Measurements from ENCODE around the gene ASXL1. TPM values are rescaled to one million over a fixed set of nuclear protein-coding genes. Genes with fewer than 3 reads are reported as not detected.
A peak's percentile ranks its signal among the peaks of the same experiment; 100 is the strongest.

The ASXL1 gene
- total RNA-seq, 1 donor: 68.8 TPM

DNA sequence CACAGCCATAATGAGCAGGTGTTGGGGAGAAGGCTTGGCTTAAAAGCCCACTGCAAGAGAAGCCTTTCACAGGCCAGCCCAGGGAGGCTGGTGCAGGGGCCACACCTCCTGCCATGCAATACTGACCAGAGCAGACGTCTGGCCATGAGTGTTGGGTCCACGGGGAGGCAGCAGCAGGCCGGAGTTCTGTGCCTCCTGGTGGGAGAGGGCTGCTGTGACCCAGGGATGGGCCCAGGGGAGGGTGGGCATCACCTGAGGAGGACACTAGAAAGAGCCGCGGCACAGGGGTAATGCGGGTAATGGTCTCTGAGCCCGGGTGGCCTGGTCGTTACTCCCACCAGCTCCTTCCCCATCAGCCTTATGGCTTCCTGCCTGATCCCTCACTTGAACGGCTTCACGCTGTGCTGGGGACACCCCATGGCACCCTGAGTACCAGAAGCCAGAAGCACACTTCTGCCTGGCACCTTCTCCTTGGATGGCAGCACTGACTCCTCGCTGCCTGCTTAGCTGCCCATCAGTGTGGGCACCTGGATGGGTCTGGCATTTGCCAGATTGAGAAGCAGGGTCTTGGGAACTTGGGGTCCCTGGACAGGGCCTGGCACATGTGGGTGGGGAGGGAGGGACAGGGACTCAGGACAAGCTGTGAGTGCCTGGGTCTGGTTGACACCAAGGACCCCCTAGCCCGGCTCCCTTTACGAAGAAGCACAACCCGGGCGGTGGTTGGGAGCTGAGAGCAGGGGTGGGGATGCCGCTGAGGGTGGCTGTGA, 108.8 kb downstream of the ASXL1 start:
- no peak overlapping the region for H3K27ac ChIP-seq (ENCODE audit: low read depth, low read length)
- no peaks in the 10 kb centered on the region for H3K36me3 ChIP-seq (ENCODE audit: insufficient read depth, low read length)
- H3K79me2 ChIP-seq (ENCODE audit: insufficient read depth, low read length): peaks cover 35% of the 10 kb centered on the region
- TF ChIP-seq, protein P1, sequence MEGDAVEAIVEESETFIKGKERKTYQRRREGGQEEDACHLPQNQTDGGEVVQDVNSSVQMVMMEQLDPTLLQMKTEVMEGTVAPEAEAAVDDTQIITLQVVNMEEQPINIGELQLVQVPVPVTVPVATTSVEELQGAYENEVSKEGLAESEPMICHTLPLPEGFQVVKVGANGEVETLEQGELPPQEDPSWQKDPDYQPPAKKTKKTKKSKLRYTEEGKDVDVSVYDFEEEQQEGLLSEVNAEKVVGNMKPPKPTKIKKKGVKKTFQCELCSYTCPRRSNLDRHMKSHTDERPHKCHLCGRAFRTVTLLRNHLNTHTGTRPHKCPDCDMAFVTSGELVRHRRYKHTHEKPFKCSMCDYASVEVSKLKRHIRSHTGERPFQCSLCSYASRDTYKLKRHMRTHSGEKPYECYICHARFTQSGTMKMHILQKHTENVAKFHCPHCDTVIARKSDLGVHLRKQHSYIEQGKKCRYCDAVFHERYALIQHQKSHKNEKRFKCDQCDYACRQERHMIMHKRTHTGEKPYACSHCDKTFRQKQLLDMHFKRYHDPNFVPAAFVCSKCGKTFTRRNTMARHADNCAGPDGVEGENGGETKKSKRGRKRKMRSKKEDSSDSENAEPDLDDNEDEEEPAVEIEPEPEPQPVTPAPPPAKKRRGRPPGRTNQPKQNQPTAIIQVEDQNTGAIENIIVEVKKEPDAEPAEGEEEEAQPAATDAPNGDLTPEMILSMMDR (IDR thresholded peaks at IDR 0.05; ENCODE audit: extremely low read depth, low read depth, low read length): no peak
- H3K27me3 ChIP-seq (ENCODE audit: insufficient read depth, low read length): no peaks in the 10 kb centered on the region
- H2AFZ ChIP-seq (ENCODE audit: low read length): no peak overlapping the region
- no peaks in the 10 kb centered on the region for H3K9me3 ChIP-seq (ENCODE audit: low read depth, low read length)
- peaks cover 6% of the 10 kb centered on the region for H3K4me1 ChIP-seq (ENCODE audit: insufficient read depth, low read length)
- no peak overlapping the region for H3K4me3 ChIP-seq (ENCODE audit: insufficient read depth, low read length)
- H4K20me1 ChIP-seq (ENCODE audit: insufficient read depth, low read length): peaks cover 27% of the 10 kb centered on the region
- DNase-seq (ENCODE audit: insufficient read length, low spot score, missing footprints): peak; percentile 83
- no peak overlapping the region for H3K4me2 ChIP-seq (ENCODE audit: insufficient read depth, low read length)

DNA sequence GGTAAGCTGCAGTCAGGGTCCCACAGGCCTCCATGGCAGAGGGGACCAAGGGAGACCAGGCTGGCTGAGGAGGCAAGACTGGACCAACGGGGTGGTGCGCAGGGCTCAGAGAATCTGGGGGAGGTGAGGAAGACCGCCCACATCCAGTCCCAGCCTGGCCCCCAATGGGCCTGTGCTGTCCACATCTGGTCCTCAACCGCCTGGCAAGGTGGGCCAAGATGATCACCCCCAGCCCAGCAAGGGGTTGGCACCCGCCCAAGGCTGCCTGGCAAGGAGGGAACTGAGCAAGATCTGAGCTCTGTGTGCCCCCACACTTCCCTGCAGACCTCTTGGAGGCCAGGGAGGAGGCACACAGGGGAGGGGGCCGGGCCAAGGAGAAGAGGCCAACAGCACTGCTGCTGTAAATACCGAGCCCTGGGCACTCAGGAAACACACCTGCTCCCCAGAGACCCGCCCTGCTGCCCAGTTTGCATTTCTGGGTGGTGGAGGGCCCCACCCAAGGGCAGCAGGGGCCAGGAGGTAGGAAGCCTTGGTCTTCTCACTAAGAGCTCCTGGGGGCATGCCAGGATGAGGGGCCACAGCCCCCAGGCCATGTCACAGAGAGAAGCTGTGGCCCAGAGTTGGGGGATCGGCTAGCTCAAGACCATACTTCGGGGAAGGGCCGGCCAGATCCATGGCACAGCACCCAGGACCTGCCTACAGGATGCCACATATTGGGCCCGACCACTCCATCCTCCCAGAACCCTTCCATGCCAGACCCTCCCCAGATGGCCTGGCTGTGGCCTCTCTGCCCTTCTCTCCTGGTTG, 109.6 kb downstream of the ASXL1 start:
- Histone ChIP-seq H4K20me1 (ENCODE audit: insufficient read depth, low read length) (peaks cover 32% of the 10 kb centered on the region), H3K4me3 (ENCODE audit: insufficient read depth, low read length) (no peak overlapping the region), H3K4me2 (ENCODE audit: insufficient read depth, low read length) (no peak overlapping the region), H3K27ac (ENCODE audit: low read depth, low read length) (no peak overlapping the region), H3K4me1 (ENCODE audit: insufficient read depth, low read length) (peaks cover 6% of the 10 kb centered on the region), H3K9me3 (ENCODE audit: low read depth, low read length) (no peaks in the 10 kb centered on the region), H2AFZ (ENCODE audit: low read length) (no peak overlapping the region), H3K36me3 (ENCODE audit: insufficient read depth, low read length) (no peaks in the 10 kb centered on the region), H3K79me2 (ENCODE audit: insufficient read depth, low read length) (peaks cover 39% of the 10 kb centered on the region), H3K27me3 (ENCODE audit: insufficient read depth, low read length) (no peaks in the 10 kb centered on the region)
- peak; percentile 75 for DNase-seq (ENCODE audit: insufficient read length, low spot score, missing footprints)
- TF ChIP-seq, protein P1 (IDR thresholded peaks at IDR 0.05; ENCODE audit: extremely low read depth, low read depth, low read length): no peak

DNA sequence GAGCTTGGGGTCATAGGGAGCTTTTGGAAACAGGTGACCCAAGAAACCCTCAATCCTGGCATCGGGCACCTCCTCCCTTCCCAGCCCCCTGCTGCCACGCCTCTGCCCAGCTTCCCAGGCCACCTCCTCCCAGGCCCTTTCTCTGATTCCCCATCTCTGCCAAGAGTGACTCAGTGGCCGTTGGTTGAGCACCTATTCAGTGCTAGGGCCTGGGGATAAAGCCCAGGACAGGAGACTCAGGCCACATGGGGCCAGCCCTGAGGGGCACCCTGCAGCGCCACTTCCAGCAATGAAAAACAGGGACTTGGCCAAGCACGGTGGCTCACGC, 110.1 kb downstream of the ASXL1 start:
- H3K27ac ChIP-seq (ENCODE audit: low read depth, low read length): no peak overlapping the region
- no peaks in the 10 kb centered on the region for H3K27me3 ChIP-seq (ENCODE audit: insufficient read depth, low read length)
- H3K9me3 ChIP-seq (ENCODE audit: low read depth, low read length): no peaks in the 10 kb centered on the region
- no peak overlapping the region for H3K4me2 ChIP-seq (ENCODE audit: insufficient read depth, low read length)
- TF ChIP-seq, protein P1 (IDR thresholded peaks at IDR 0.05; ENCODE audit: extremely low read depth, low read depth, low read length): no peak
- H3K4me3 ChIP-seq (ENCODE audit: insufficient read depth, low read length): no peak overlapping the region
- peaks cover 44% of the 10 kb centered on the region for H3K79me2 ChIP-seq (ENCODE audit: insufficient read depth, low read length)
- H3K4me1 ChIP-seq (ENCODE audit: insufficient read depth, low read length): peaks cover 6% of the 10 kb centered on the region
- H3K36me3 ChIP-seq (ENCODE audit: insufficient read depth, low read length): no peaks in the 10 kb centered on the region
- no peak overlapping the region for H2AFZ ChIP-seq (ENCODE audit: low read length)
- peak; percentile 62 for DNase-seq (ENCODE audit: insufficient read length, low spot score, missing footprints)
- peaks cover 35% of the 10 kb centered on the region for H4K20me1 ChIP-seq (ENCODE audit: insufficient read depth, low read length)

DNA sequence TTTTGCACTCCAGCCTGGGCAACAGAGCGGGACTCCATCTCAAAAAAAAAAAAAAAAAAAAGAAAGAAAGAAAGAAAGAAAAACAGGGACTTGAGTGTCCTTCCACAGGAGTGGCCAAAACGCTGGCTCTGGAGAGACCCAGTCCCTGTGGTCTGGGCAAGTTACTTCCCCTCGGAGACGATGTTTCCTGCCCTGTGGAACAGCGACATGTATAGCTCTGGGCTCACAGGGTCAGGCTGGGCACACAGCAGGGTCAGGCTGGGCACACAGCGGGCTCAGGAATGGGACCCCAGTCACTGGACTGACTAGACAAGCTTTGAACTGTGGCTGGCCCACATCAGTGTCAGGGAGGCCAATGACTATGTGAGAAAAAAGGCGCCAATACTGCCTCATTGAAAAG, 110.7 kb downstream of the ASXL1 start:
- Histone ChIP-seq H3K9me3 (ENCODE audit: low read depth, low read length) (no peaks in the 10 kb centered on the region), H3K36me3 (ENCODE audit: insufficient read depth, low read length) (no peaks in the 10 kb centered on the region), H2AFZ (ENCODE audit: low read length) (no peak overlapping the region), H3K4me3 (ENCODE audit: insufficient read depth, low read length) (no peak overlapping the region), H3K27me3 (ENCODE audit: insufficient read depth, low read length) (no peaks in the 10 kb centered on the region), H3K4me1 (ENCODE audit: insufficient read depth, low read length) (peaks cover 6% of the 10 kb centered on the region), H4K20me1 (ENCODE audit: insufficient read depth, low read length) (peaks cover 33% of the 10 kb centered on the region), H3K4me2 (ENCODE audit: insufficient read depth, low read length) (no peak overlapping the region), H3K27ac (ENCODE audit: low read depth, low read length) (no peak overlapping the region), H3K79me2 (ENCODE audit: insufficient read depth, low read length) (peaks cover 47% of the 10 kb centered on the region)
- peak; percentile 43 for DNase-seq (ENCODE audit: insufficient read length, low spot score, missing footprints)
- TF ChIP-seq, protein P1 (IDR thresholded peaks at IDR 0.05; ENCODE audit: extremely low read depth, low read depth, low read length): no peak

All from osteoblast (primary cell).